Measurements from ENCODE around the gene AACS.

GRCh38 chr12:125072496-125072895 lies 7.3 kb downstream of the AACS start:
- TF ChIP-seq PBX3 (IDR thresholded peaks at IDR 0.05) (no peak), NFE2L2 (conservative IDR thresholded peaks at IDR 0.05; ENCODE audit: low read length) (no peak), EP300 (IDR thresholded peaks at IDR 0.05) (no peak), MAX (IDR thresholded peaks at IDR 0.05) (no peak), POLR2A (IDR thresholded peaks at IDR 0.05; ENCODE audit: low read length) (no peak), HDAC2 (IDR thresholded peaks at IDR 0.05) (no peak), CTCF (IDR thresholded peaks at IDR 0.05) (no peak), REST (IDR thresholded peaks at IDR 0.05) (no peak)

Measured in A549 (cell line).